HG02938 (cell line): ENCODE data around the gene CSAG2.

Experiments used
- ATAC-seq: cut with Tn5 transposase; IDR thresholded peaks from one replicate; pipeline ENCODE4 v1.9.1; 2021; ENCODE audit warnings: mild to moderate bottlenecking, moderate library complexity; ENCODE audit not compliant: unreplicated experiment

Gene CSAG2

DNA sequence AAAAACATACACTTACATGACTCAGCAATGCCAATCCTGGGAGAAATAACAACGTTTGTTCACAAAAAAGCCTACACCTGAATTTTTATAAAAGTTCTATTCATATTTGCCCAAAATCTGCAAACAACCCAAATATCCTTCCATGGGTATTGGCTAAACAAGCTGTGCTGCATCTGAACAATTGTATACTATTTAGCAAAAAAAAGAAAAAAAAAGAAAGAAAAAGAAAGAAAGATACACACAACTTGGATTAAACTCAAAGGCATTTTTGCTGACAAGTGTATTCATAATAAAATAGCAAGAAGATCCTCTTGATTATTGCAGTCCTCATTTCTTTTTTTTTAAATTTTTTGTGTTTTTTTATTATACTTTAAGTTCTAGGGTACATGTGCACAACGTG, 34.9 kb downstream of the CSAG2 start:
- no peak for ATAC-seq

GRCh38 chrX:152663086-152663485, 46.0 kb downstream of the CSAG2 start:
- ATAC-seq: no peak

- ATAC-seq: no peak
Measured at GRCh38 chrX:152658302-152658701, 50.8 kb downstream of the CSAG2 start.
